DND-41 (cell line): ENCODE measurements around the gene MMP14.
"Not testable (repeated sequence)": the region's sequence is repeated elsewhere in the genome, so short reads cannot be mapped to it uniquely, and the experiment has no call there.

Experiments used
- ATAC-seq: fragments of 200-7000 bp; cut with Tn5 transposase; 3 replicates; pipeline ENCODE4 v1.9.1; 2021; ENCODE audit warnings: low read depth; ENCODE audit not compliant: insufficient read depth
- DNase-seq: peaks from one replicate; pipeline ENCODE4 v3.0.0-alpha.2; 2020
- H2AFZ ChIP-seq: 2 replicates; pipeline ENCODE4 v1.6.0; 2012; ENCODE audit warnings: low read depth, low read length
- H3K27ac ChIP-seq: 2 replicates; pipeline ENCODE4 v1.5.1; 2012; ENCODE audit warnings: low read length, inconsistent platforms
- H3K27me3 ChIP-seq: fragments of 200-600 bp; sonication (generic); 2 replicates; pipeline ENCODE4 v1.6.0; 2012; ENCODE audit warnings: low read length, mild to moderate bottlenecking, inconsistent platforms; ENCODE audit not compliant: insufficient read depth, poor library complexity
- H3K36me3 ChIP-seq: 2 replicates; pipeline ENCODE4 v1.5.1; 2012; ENCODE audit warnings: low read length, inconsistent platforms; ENCODE audit not compliant: insufficient read depth
- H3K4me1 ChIP-seq: 2 replicates; pipeline ENCODE4 v1.5.1; 2012; ENCODE audit warnings: mild to moderate bottlenecking, low read length; ENCODE audit not compliant: insufficient read depth
- H3K4me2 ChIP-seq: 2 replicates; pipeline ENCODE4 v1.6.0; 2012; ENCODE audit warnings: mild to moderate bottlenecking, moderate library complexity, low read length, inconsistent platforms; ENCODE audit not compliant: insufficient read depth
- H3K4me3 ChIP-seq, 2 experiments: fragments of 200-600 bp in 1 of 2; shearing (Covaris generic) in 1 of 2; 2 replicates each; pipeline ENCODE4 v1.5.1; 2012 to 2016; ENCODE audit warnings: inconsistent platforms in 2 of 2, low read length in 2 of 2, mild to moderate bottlenecking in 2 of 2, low read depth in 1 of 2, moderate library complexity in 1 of 2
- H3K79me2 ChIP-seq: 2 replicates; pipeline ENCODE4 v1.6.0; 2012; ENCODE audit warnings: low read length, inconsistent platforms; ENCODE audit not compliant: insufficient read depth
- H3K9ac ChIP-seq: 2 replicates; pipeline ENCODE4 v1.6.0; 2012; ENCODE audit warnings: low read depth, mild to moderate bottlenecking, inconsistent platforms, low read length, moderate library complexity
- H3K9me3 ChIP-seq: 2 replicates; pipeline ENCODE4 v1.5.1; 2012; ENCODE audit warnings: low read length, moderate library complexity, mild to moderate bottlenecking, inconsistent platforms; ENCODE audit not compliant: insufficient read depth, severe bottlenecking
- H4K20me1 ChIP-seq: 2 replicates; pipeline ENCODE4 v1.6.0; 2012; ENCODE audit warnings: low read length; ENCODE audit not compliant: insufficient read depth
- EZH2 ChIP-seq: IDR thresholded peaks from 3 replicates; pipeline ENCODE4 v1.6.1; 2012; ENCODE audit warnings: borderline replicate concordance, low read depth, mild to moderate bottlenecking, moderate library complexity, low read length, inconsistent platforms; ENCODE audit not compliant: severe bottlenecking
- TF ChIP-seq, protein P1 (sequence below): IDR thresholded peaks from 2 replicates; pipeline ENCODE4 v1.5.1; 2012; ENCODE audit warnings: borderline replicate concordance, low read length, moderate library complexity, mild to moderate bottlenecking; ENCODE audit not compliant: poor library complexity, severe bottlenecking; ENCODE audit errors: extremely low read depth

MMP14 gene

GRCh38 chr14:22800346-22800745, 36.0 kb upstream of the MMP14 start:
- Histone ChIP-seq H3K4me1 (no peaks in the 10 kb centered on the region), H2AFZ (no peak overlapping the region), H3K9me3 (no peaks in the 10 kb centered on the region), H4K20me1 (no peaks in the 10 kb centered on the region), H3K27me3 (peaks cover 12% of the 10 kb centered on the region), H3K4me3 (no peak overlapping the region), H3K79me2 (no peaks in the 10 kb centered on the region), H3K9ac (no peak overlapping the region), H3K27ac (no peak overlapping the region), H3K4me2 (no peak overlapping the region), H3K36me3 (no peaks in the 10 kb centered on the region)
- DNase-seq (no peak), ATAC-seq (no peak)
- TF ChIP-seq, protein P1, sequence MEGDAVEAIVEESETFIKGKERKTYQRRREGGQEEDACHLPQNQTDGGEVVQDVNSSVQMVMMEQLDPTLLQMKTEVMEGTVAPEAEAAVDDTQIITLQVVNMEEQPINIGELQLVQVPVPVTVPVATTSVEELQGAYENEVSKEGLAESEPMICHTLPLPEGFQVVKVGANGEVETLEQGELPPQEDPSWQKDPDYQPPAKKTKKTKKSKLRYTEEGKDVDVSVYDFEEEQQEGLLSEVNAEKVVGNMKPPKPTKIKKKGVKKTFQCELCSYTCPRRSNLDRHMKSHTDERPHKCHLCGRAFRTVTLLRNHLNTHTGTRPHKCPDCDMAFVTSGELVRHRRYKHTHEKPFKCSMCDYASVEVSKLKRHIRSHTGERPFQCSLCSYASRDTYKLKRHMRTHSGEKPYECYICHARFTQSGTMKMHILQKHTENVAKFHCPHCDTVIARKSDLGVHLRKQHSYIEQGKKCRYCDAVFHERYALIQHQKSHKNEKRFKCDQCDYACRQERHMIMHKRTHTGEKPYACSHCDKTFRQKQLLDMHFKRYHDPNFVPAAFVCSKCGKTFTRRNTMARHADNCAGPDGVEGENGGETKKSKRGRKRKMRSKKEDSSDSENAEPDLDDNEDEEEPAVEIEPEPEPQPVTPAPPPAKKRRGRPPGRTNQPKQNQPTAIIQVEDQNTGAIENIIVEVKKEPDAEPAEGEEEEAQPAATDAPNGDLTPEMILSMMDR: no peak
- no peak for TF ChIP-seq EZH2

GRCh38 chr14:22801716-22802115, 34.7 kb upstream of the MMP14 start:
- no peaks in the 10 kb centered on the region for H3K9me3 ChIP-seq
- H3K79me2 ChIP-seq: no peaks in the 10 kb centered on the region
- H3K4me2 ChIP-seq: no peak overlapping the region
- ATAC-seq (no peak), DNase-seq (no peak)
- H3K4me3 ChIP-seq: no peak overlapping the region
- H3K9ac ChIP-seq: no peak overlapping the region
- H3K4me1 ChIP-seq: no peaks in the 10 kb centered on the region
- peaks cover 12% of the 10 kb centered on the region for H3K27me3 ChIP-seq
- no peak overlapping the region for H2AFZ ChIP-seq
- TF ChIP-seq, protein P1: no peak
- TF ChIP-seq EZH2: no peak
- no peaks in the 10 kb centered on the region for H3K36me3 ChIP-seq
- H4K20me1 ChIP-seq: no peaks in the 10 kb centered on the region
- no peak overlapping the region for H3K27ac ChIP-seq

DNA sequence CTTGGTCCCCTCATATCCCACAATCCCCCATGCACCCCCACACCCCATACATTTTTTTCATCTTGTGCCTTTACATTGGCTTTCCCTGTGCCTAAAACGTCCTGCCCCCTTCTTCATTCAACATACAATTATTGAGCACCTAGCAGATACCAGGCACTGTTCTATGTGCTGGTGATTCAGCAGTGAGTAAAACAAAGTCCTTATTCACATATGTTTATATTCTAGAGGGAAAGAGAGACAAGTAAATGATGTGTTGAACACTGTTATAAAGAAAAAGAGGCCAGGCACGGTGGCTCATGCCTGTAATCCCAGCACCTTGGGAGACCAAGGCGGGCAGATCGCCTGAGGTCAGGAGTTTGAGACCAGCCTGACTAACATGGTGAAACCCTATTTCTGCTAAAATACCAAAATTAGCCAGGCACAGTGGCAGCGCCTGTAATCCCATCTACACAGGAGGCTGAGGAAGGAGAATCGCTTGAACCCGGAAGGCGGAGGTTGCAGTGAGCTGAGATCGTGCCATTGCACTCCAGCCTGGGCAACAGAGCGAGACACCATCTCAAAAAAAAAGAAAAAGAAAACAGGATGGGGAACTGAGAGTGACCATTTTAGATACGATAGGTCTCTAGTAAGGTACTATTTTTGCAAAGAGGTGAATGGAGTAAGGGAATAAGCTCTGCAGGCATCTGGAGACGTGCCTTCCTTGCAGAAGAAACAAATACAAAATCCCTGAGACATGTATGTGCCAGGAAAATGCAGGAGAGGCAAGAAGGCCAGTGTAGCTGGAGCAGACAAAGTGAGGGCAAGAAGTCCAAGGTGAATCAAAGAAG, 33.3 kb upstream of the MMP14 start:
- Histone ChIP-seq H3K36me3 (no peaks in the 10 kb centered on the region), H3K9ac (no peak overlapping the region), H3K79me2 (no peaks in the 10 kb centered on the region), H3K27ac (no peak overlapping the region), H3K4me2 (no peak overlapping the region), H3K4me3 (no peak overlapping the region), H2AFZ (no peak overlapping the region), H4K20me1 (no peaks in the 10 kb centered on the region), H3K4me1 (no peaks in the 10 kb centered on the region), H3K9me3 (no peaks in the 10 kb centered on the region), H3K27me3 (peaks cover 12% of the 10 kb centered on the region)
- TF ChIP-seq, protein P1: no peak
- DNase-seq (no peak), ATAC-seq (no peak)

GRCh38 chr14:22803687-22803974, 32.8 kb upstream of the MMP14 start:
- TF ChIP-seq EZH2: no peak
- TF ChIP-seq, protein P1: no peak
- no peak overlapping the region for H3K27ac ChIP-seq
- ATAC-seq (no peak), DNase-seq (no peak)
- H2AFZ ChIP-seq: no peak overlapping the region
- no peak overlapping the region for H3K4me2 ChIP-seq
- no peaks in the 10 kb centered on the region for H3K9me3 ChIP-seq
- H3K36me3 ChIP-seq: no peaks in the 10 kb centered on the region
- H3K79me2 ChIP-seq: no peaks in the 10 kb centered on the region
- H3K4me1 ChIP-seq: no peaks in the 10 kb centered on the region
- H4K20me1 ChIP-seq: no peaks in the 10 kb centered on the region
- no peak overlapping the region for H3K9ac ChIP-seq
- H3K4me3 ChIP-seq: no peak overlapping the region
- peaks cover 9% of the 10 kb centered on the region for H3K27me3 ChIP-seq

GRCh38 chr14:22805235-22805634, 31.1 kb upstream of the MMP14 start:
- not testable (repeated sequence) for H4K20me1 ChIP-seq, H3K4me2 ChIP-seq, H3K9ac ChIP-seq, H3K27me3 ChIP-seq, H2AFZ ChIP-seq, H3K4me3 ChIP-seq, H3K9me3 ChIP-seq, H3K36me3 ChIP-seq, DNase-seq, H3K79me2 ChIP-seq, ATAC-seq, H3K4me1 ChIP-seq, H3K27ac ChIP-seq
